COR-L47 (cell line): Measurements from ENCODE around the gene KLHL11.

Experiments
- DNase-seq: peaks from one replicate; lab custom pipeline; 2025; lab: John Stamatoyannopoulos, UW

KLHL11 gene

GRCh38 chr17:41806685-41807445 lies 58.4 kb downstream of the KLHL11 start:
- no peak for DNase-seq
